Mesothelial cell of epicardium (in vitro differentiated cells): Measurements from ENCODE around the gene MEGF8. TPM values are rescaled to one million over a fixed set of nuclear protein-coding genes. Genes with fewer than 3 reads are reported as not detected.

Experiments used
- DNase-seq, 2 experiments: peaks; one replicate each; pipeline ENCODE4 v3.0.0; 2021; ENCODE audit warnings: low spot score in 2 of 2; ENCODE audit not compliant: unreplicated experiment in 2 of 2
- H3K27ac Mint-ChIP-seq: 2 replicates; pipeline ENCODE4 v1.8.0; 2021; ENCODE audit warnings: mixed read lengths
- H3K27me3 Mint-ChIP-seq: 2 replicates; pipeline ENCODE4 v1.8.0; 2021; ENCODE audit warnings: low read depth, mixed read lengths
- H3K36me3 Mint-ChIP-seq: 2 replicates; pipeline ENCODE4 v1.8.0; 2021; ENCODE audit warnings: mixed read lengths
- H3K4me1 Mint-ChIP-seq: 2 replicates; pipeline ENCODE4 v1.8.0; 2021; ENCODE audit warnings: mixed read lengths
- H3K4me3 Mint-ChIP-seq: 2 replicates; pipeline ENCODE4 v1.8.0; 2021; ENCODE audit warnings: mild to moderate bottlenecking, moderate library complexity, mixed read lengths
- H3K9me3 Mint-ChIP-seq: 2 replicates; pipeline ENCODE4 v1.8.0; 2021; ENCODE audit warnings: mixed read lengths
- CTCF ChIP-seq: fragments of 200-600 bp; sonication (generic); IDR thresholded peaks from one replicate; pipeline ENCODE4 v1.5.0; 2021; ENCODE audit warnings: antibody characterized with exemption; ENCODE audit not compliant: unreplicated experiment
- total RNA-seq: library from RNA; stranded (reverse); gene quantifications from 3 replicates; pipeline ENCODE4 v1.2.1, GENCODE V29; 2021

Gene MEGF8
- total RNA-seq, 1 donor from 2014 or later: 58.9 TPM

- no peak for DNase-seq
- Mint-ChIP-seq H3K4me3 (no peak overlapping the region), H3K27me3 (no peaks in the 10 kb centered on the region), H3K36me3 (peaks cover 5% of the 10 kb centered on the region), H3K4me1 (peaks cover 29% of the 10 kb centered on the region), H3K27ac (peak overlapping the region; percentile 68), H3K9me3 (no peaks in the 10 kb centered on the region)
- TF ChIP-seq CTCF: no peak
Observed at GRCh38 chr19:42303876-42304275, 21.6 kb upstream of the MEGF8 start.

- H3K9me3 Mint-ChIP-seq: no peaks in the 10 kb centered on the region
- H3K27me3 Mint-ChIP-seq: peaks cover 5% of the 10 kb centered on the region
- H3K4me3 Mint-ChIP-seq: no peak overlapping the region
- DNase-seq: no peak
- TF ChIP-seq CTCF: no peak
- peaks cover 19% of the 10 kb centered on the region for H3K4me1 Mint-ChIP-seq
- H3K27ac Mint-ChIP-seq: no peak overlapping the region
- H3K36me3 Mint-ChIP-seq: no peaks in the 10 kb centered on the region
Observed at GRCh38 chr19:42306646-42307045, 18.8 kb upstream of the MEGF8 start.

- H3K27me3 Mint-ChIP-seq: peaks cover 30% of the 10 kb centered on the region
- H3K4me3 Mint-ChIP-seq: no peak overlapping the region
- TF ChIP-seq CTCF: no peak
- DNase-seq: no peak
- no peaks in the 10 kb centered on the region for H3K36me3 Mint-ChIP-seq
- H3K4me1 Mint-ChIP-seq: peaks cover 4% of the 10 kb centered on the region
- no peak overlapping the region for H3K27ac Mint-ChIP-seq
- no peaks in the 10 kb centered on the region for H3K9me3 Mint-ChIP-seq
Observed at GRCh38 chr19:42309686-42310085, 15.7 kb upstream of the MEGF8 start.

- no peak overlapping the region for H3K4me3 Mint-ChIP-seq
- peaks cover 45% of the 10 kb centered on the region for H3K27me3 Mint-ChIP-seq
- H3K36me3 Mint-ChIP-seq: no peaks in the 10 kb centered on the region
Observed at GRCh38 chr19:42311657-42312056, 13.8 kb upstream of the MEGF8 start.

GRCh38 chr19:42312370-42312769, 13.1 kb upstream of the MEGF8 start:
- Mint-ChIP-seq H3K4me3 (peak overlapping the region; percentile 60), H3K27ac (no peak overlapping the region), H3K27me3 (peaks cover 52% of the 10 kb centered on the region), H3K4me1 (peaks cover 7% of the 10 kb centered on the region), H3K9me3 (no peaks in the 10 kb centered on the region), H3K36me3 (no peaks in the 10 kb centered on the region)
- no peak for TF ChIP-seq CTCF
- no peak for DNase-seq

More at GRCh38 chr19:42311657-42312056, 13.8 kb upstream of the MEGF8 start:
- DNase-seq: no peak
- H3K9me3 Mint-ChIP-seq: no peaks in the 10 kb centered on the region
- TF ChIP-seq CTCF: no peak
- peaks cover 4% of the 10 kb centered on the region for H3K4me1 Mint-ChIP-seq
- H3K27ac Mint-ChIP-seq: no peak overlapping the region
